Psoas muscle (tissue), 8 donors: ENCODE results near the gene NDNF. TPM values are rescaled to one million over a fixed set of nuclear protein-coding genes. Genes with fewer than 3 reads are reported as not detected.

ENCODE experiments used
- ATAC-seq, 4 donors: fragments of 200-7000 bp; cut with Tn5 transposase; one replicate each; pipeline ENCODE4 v1.9.1; 2020; ENCODE audit warnings: moderate library complexity in 3 of 4, mild to moderate bottlenecking in 2 of 4
- DNase-seq, 2 donors: peaks; one replicate each; pipeline ENCODE4 v3.0.0-alpha.2; 2020
- H3K27ac ChIP-seq: fragments of 200-600 bp; one replicate; pipeline ENCODE4 v1.8.0; 2022
- H3K27me3 ChIP-seq, 3 donors: fragments of 200-600 bp in 1 of 3; one replicate each; pipeline versions ENCODE4 v1.6.1 to v1.8.0; 2013 to 2022; ENCODE audit warnings: low read length in 2 of 3, mild to moderate bottlenecking in 2 of 3, moderate library complexity in 1 of 3; ENCODE audit not compliant: insufficient read depth in 3 of 3
- H3K36me3 ChIP-seq, 2 donors: fragments of 200-600 bp in 1 of 2; one replicate each; pipeline versions ENCODE4 v1.6.1 to v1.8.0; 2013 to 2022; ENCODE audit warnings: low read depth in 1 of 2, mild to moderate bottlenecking in 1 of 2, moderate library complexity in 1 of 2; ENCODE audit not compliant: insufficient read depth in 1 of 2
- H3K4me1 ChIP-seq: fragments of 200-600 bp; one replicate; pipeline ENCODE4 v1.8.0; 2022
- H3K4me3 ChIP-seq: fragments of 200-600 bp; one replicate; pipeline ENCODE4 v1.8.0; 2022; ENCODE audit warnings: mild to moderate bottlenecking
- H3K9me3 ChIP-seq: fragments of 200-600 bp; one replicate; pipeline ENCODE4 v1.8.0; 2022
- CTCF ChIP-seq: fragments of 200-600 bp; IDR thresholded peaks from one replicate; pipeline ENCODE4 v1.8.0; 2022; ENCODE audit warnings: antibody characterized with exemption
- WGBS, 3 donors: extraction: QIAGEN DNeasy Blood & Tissue Kit; methylation state at CpG; one replicate each; pipeline versions ENCODE4 v1.1.6 to v1.1.7; 2013; 5-methylcytosine and 5-hydroxymethylcytosine counted together
- intact Hi-C, 2 donors: fragments of 100-400 bp; cut with DNase I; formaldehyde crosslinking; loops; one replicate each; pipeline versions ENCODE4 v1.11.0 to v1.14.2; 2022
- polyA plus RNA-seq, 3 donors: library from polyadenylated mRNA; stranded (reverse); fragments of 200-250 nt; gene quantifications; one replicate each; pipeline ENCODE4 v1.2.3, GENCODE V29; 2013
- total RNA-seq, 4 donors: library from RNA; stranded (reverse); fragmentation: NEBNext Ultra II Directional in 2 of 4; extraction: Animal tissue kit (Norgen Biotek cat#: 25700) in 2 of 4; gene quantifications; one replicate each; pipeline versions ENCODE4 v1.2.1 to v1.2.4, GENCODE V29; 2021 to 2023
- donor health status: healthy with polysubstance abuse.
- donor health status: DM: no; HTN: no; CAD: no; lungs with moderate emphysema.
- donor health status: Bipolar disorder and iron deficiency.
- donor health status: healthy.
- donor health status: DM: yes; HTN: yes; CAD: no.
- donor health status: DM: no; HTN: no; CAD: no.
- donor health status: DM: no; HTN: no; CAD: no.
- donor health status: DM: yes; HTN: yes; CAD: no.

Gene NDNF
- total and polyA plus RNA-seq, 7 donors: 2.1 to 7.6 (median 3.4) TPM

GRCh38 chr4:121091941-121092340, 19.6 kb upstream of the NDNF start:
- Histone ChIP-seq H3K36me3 (no peaks in the 10 kb centered on the region), H3K4me1 (no peaks in the 10 kb centered on the region), H3K27ac (no peak overlapping the region), H3K9me3 (no peaks in the 10 kb centered on the region), H3K4me3 (no peak overlapping the region), H3K27me3 (no peaks in the 10 kb centered on the region)
- TF ChIP-seq CTCF: no peak
- ATAC-seq (no peak), DNase-seq (no peak)
- intact Hi-C loops: loop anchor here (5.0 to 10.0 kb wide), 3 partner anchors 370 to 1017 kb away; no protein-coding TSS in a partner anchor

GRCh38 chr4:121088867-121089266, 16.5 kb upstream of the NDNF start:
- no peaks in the 10 kb centered on the region for H3K27me3 ChIP-seq
- DNase-seq (no peak), ATAC-seq (no peak)
- H3K4me1 ChIP-seq: no peaks in the 10 kb centered on the region
- no peaks in the 10 kb centered on the region for H3K9me3 ChIP-seq
- H3K36me3 ChIP-seq: no peaks in the 10 kb centered on the region
- no peak for TF ChIP-seq CTCF
- H3K4me3 ChIP-seq: no peak overlapping the region
- 87 to 92% (median 89%) methylated on average over 4 of the region's 4 CpGs for WGBS, 3 donors
- H3K27ac ChIP-seq: no peak overlapping the region
- intact Hi-C loops: no loop called here

GRCh38 chr4:121079376-121079775, 7.0 kb upstream of the NDNF start:
- H3K27ac ChIP-seq: no peak overlapping the region
- H3K4me3 ChIP-seq: no peak overlapping the region
- no peak for ATAC-seq
- no peak for TF ChIP-seq CTCF
- DNase-seq: no peak
- H3K27me3 ChIP-seq: peaks cover 0 to 5% (median 2%) of the 10 kb centered on the region in 3 donors
- WGBS, 3 donors: 69 to 73% (median 71%) methylated on average over 1 of the region's 1 CpG
- intact Hi-C loops: loop anchor here in 1 of 2 donors (10.0 kb wide), 2 partner anchors 155 to 1185 kb away; partner anchors contain the start of gene PRDM5
- H3K36me3 ChIP-seq: no peaks in the 10 kb centered on the region
- no peaks in the 10 kb centered on the region for H3K4me1 ChIP-seq
- H3K9me3 ChIP-seq: no peaks in the 10 kb centered on the region

GRCh38 chr4:121077496-121077895, 5.2 kb upstream of the NDNF start:
- ATAC-seq (no peak), DNase-seq (no peak)
- Histone ChIP-seq H3K36me3 (no peaks in the 10 kb centered on the region), H3K4me1 (no peaks in the 10 kb centered on the region), H3K9me3 (no peaks in the 10 kb centered on the region), H3K4me3 (no peak overlapping the region), H3K27ac (no peak overlapping the region), H3K27me3 (peaks cover 0 to 12% (median 2%) of the 10 kb centered on the region in 3 donors)
- intact Hi-C loops: loop anchor here in 1 of 2 donors (10.0 kb wide), 2 partner anchors 153 to 1183 kb away; partner anchors contain the start of gene PRDM5
- WGBS, 3 donors: 76 to 84% (median 78%) methylated on average over 5 of the region's 5 CpGs
- no peak for TF ChIP-seq CTCF

GRCh38 chr4:121076416-121076815, 4.1 kb upstream of the NDNF start:
- Histone ChIP-seq H3K4me1 (peaks cover 4% of the 10 kb centered on the region), H3K4me3 (no peak overlapping the region), H3K27ac (no peak overlapping the region), H3K27me3 (peaks cover 1 to 18% (median 2%) of the 10 kb centered on the region in 3 donors), H3K9me3 (no peaks in the 10 kb centered on the region), H3K36me3 (no peaks in the 10 kb centered on the region)
- 70 to 74% (median 71%) methylated on average over 6 of the region's 6 CpGs for WGBS, 3 donors
- no peak for TF ChIP-seq CTCF
- intact Hi-C loops: loop anchor here in 1 of 2 donors (10.0 kb wide), 2 partner anchors 152 to 1182 kb away; partner anchors contain the start of gene PRDM5
- DNase-seq: no peak
- ATAC-seq: no peak
